IPS DF 6.9 (cell line): Measurements from ENCODE around the gene MSLN.

Source experiments
- DNase-seq: peaks from one replicate; pipeline ENCODE4 v3.0.0-alpha.2; 2013; ENCODE audit warnings: low read depth, low spot score
- H3K27ac ChIP-seq: one replicate; pipeline ENCODE4 v1.5.1; 2013; ENCODE audit warnings: low read length, control low read depth
- H3K27me3 ChIP-seq: 2 replicates; pipeline ENCODE4 v1.6.1; 2013; ENCODE audit warnings: mild to moderate bottlenecking, low read length; ENCODE audit not compliant: control insufficient read depth, insufficient read depth
- H3K36me3 ChIP-seq: 2 replicates; pipeline ENCODE4 v1.6.1; 2013; ENCODE audit warnings: low read length; ENCODE audit not compliant: control insufficient read depth, insufficient read depth
- H3K4me1 ChIP-seq: 2 replicates; pipeline ENCODE4 v1.6.1; 2013; ENCODE audit warnings: low read length; ENCODE audit not compliant: control insufficient read depth, insufficient read depth
- H3K4me3 ChIP-seq: 2 replicates; pipeline ENCODE4 v1.5.1; 2013; ENCODE audit warnings: mild to moderate bottlenecking, low read length
- H3K9me3 ChIP-seq: 2 replicates; pipeline ENCODE4 v1.6.1; 2013; ENCODE audit warnings: low read length, inconsistent platforms; ENCODE audit not compliant: control insufficient read depth, insufficient read depth
- WGBS: extraction: QIAGEN DNeasy Blood & Tissue Kit; methylation state at CpG from one replicate; pipeline ENCODE4 v1.1.7; 2013; ENCODE audit warnings: mixed read lengths, missing lambda C conversion rate; ENCODE audit not compliant: insufficient read length, insufficient coverage; 5-methylcytosine and 5-hydroxymethylcytosine counted together

Gene MSLN

GRCh38 chr16:794091-794822 is 33.7 kb downstream of the MSLN start:
- Histone ChIP-seq H3K27me3 (no peaks in the 10 kb centered on the region), H3K9me3 (no peaks in the 10 kb centered on the region), H3K27ac (no peak overlapping the region), H3K4me3 (no peak overlapping the region), H3K36me3 (peaks cover 38% of the 10 kb centered on the region), H3K4me1 (peaks cover under 1% of the 10 kb centered on the region; the same call in 1 of the 2 replicates)
- DNase-seq: no peak
- no CpG with 5 or more reads among the region's 40 CpGs for WGBS

- Histone ChIP-seq H3K27ac (no peak overlapping the region), H3K4me1 (0 out of 2 replicates have a peak, but pooled peaks cover 1% of the 10 kb centered on the region), H3K36me3 (peaks cover 38% of the 10 kb centered on the region), H3K27me3 (no peaks in the 10 kb centered on the region), H3K4me3 (no peak overlapping the region), H3K9me3 (no peaks in the 10 kb centered on the region)
- no CpG with 5 or more reads among the region's 31 CpGs for whole genome bisulfite sequencing
- DNase-seq: no peak
Measured at GRCh38 chr16:794853-795466, 34.4 kb downstream of the MSLN start.

GRCh38 chr16:795580-796229 is 35.2 kb downstream of the MSLN start:
- WGBS: no CpG with 5 or more reads among the region's 33 CpGs
- Histone ChIP-seq H3K9me3 (no peaks in the 10 kb centered on the region), H3K27ac (no peak overlapping the region), H3K27me3 (no peaks in the 10 kb centered on the region), H3K4me1 (0 out of 2 replicates have a peak, but pooled peaks cover 2% of the 10 kb centered on the region), H3K4me3 (no peak overlapping the region), H3K36me3 (peaks cover 31% of the 10 kb centered on the region)
- no peak for DNase-seq

GRCh38 chr16:796296-797119 is 36.0 kb downstream of the MSLN start:
- Histone ChIP-seq H3K36me3 (peaks cover 23% of the 10 kb centered on the region), H3K27ac (no peak overlapping the region), H3K27me3 (no peaks in the 10 kb centered on the region), H3K4me3 (no peak overlapping the region), H3K9me3 (no peaks in the 10 kb centered on the region), H3K4me1 (peaks cover 4% of the 10 kb centered on the region; the same call in 1 of the 2 replicates)
- no CpG with 5 or more reads among the region's 38 CpGs for WGBS
- DNase-seq: no peak

- H3K27ac ChIP-seq: no peak overlapping the region
- no CpG with 5 or more reads among the region's 2 CpGs for WGBS
Measured at GRCh38 chr16:797120-797420, 36.5 kb downstream of the MSLN start.

GRCh38 chr16:797686-798085 is 37.2 kb downstream of the MSLN start:
- Histone ChIP-seq H3K4me3 (no peak overlapping the region), H3K9me3 (no peaks in the 10 kb centered on the region), H3K27me3 (no peaks in the 10 kb centered on the region; the same call in 1 of the 2 replicates), H3K4me1 (peaks cover 4% of the 10 kb centered on the region; the same call in 1 of the 2 replicates), H3K27ac (no peak overlapping the region), H3K36me3 (peaks cover 12% of the 10 kb centered on the region)
- no peak for DNase-seq
- no CpG with 5 or more reads among the region's 22 CpGs for WGBS

More at GRCh38 chr16:797120-797420, 36.5 kb downstream of the MSLN start:
- no peak for DNase-seq
- H3K4me1 ChIP-seq: peaks cover 4% of the 10 kb centered on the region; the same call in 1 of the 2 replicates
- no peaks in the 10 kb centered on the region; the same call in 1 of the 2 replicates for H3K27me3 ChIP-seq
- H3K36me3 ChIP-seq: peaks cover 17% of the 10 kb centered on the region
- no peaks in the 10 kb centered on the region for H3K9me3 ChIP-seq
- no peak overlapping the region for H3K4me3 ChIP-seq

- Histone ChIP-seq H3K27me3 (no peaks in the 10 kb centered on the region; the same call in 1 of the 2 replicates), H3K4me3 (no peak overlapping the region), H3K9me3 (no peaks in the 10 kb centered on the region), H3K27ac (no peak overlapping the region), H3K36me3 (peaks cover 3% of the 10 kb centered on the region), H3K4me1 (peaks cover 4% of the 10 kb centered on the region; the same call in 1 of the 2 replicates)
- no CpG with 5 or more reads among the region's 19 CpGs for WGBS
- DNase-seq: no peak
Measured at GRCh38 chr16:798666-799065, 38.1 kb downstream of the MSLN start.

- H3K36me3 ChIP-seq: peaks cover 3% of the 10 kb centered on the region
- no CpG with 5 or more reads among the region's 22 CpGs for WGBS
- no peak overlapping the region for H3K27ac ChIP-seq
- peaks cover 4% of the 10 kb centered on the region; the same call in 1 of the 2 replicates for H3K4me1 ChIP-seq
- H3K9me3 ChIP-seq: no peaks in the 10 kb centered on the region
- DNase-seq: no peak
- H3K27me3 ChIP-seq: no peaks in the 10 kb centered on the region; the same call in 1 of the 2 replicates
- no peak overlapping the region for H3K4me3 ChIP-seq
Measured at GRCh38 chr16:799111-799947, 38.8 kb downstream of the MSLN start.

GRCh38 chr16:799948-800833 is 39.7 kb downstream of the MSLN start, which contains the start of gene GNG13:
GNG13 (minus strand) TSS chr16:800734; CDS start chr16:799077, 1,657 bp downstream.
- DNase-seq: no peak
- H3K4me1 ChIP-seq: peaks cover 4% of the 10 kb centered on the region; the same call in 1 of the 2 replicates

More at GRCh38 chr16:799948-800833, 39.7 kb downstream of the MSLN start, which contains the start of gene GNG13:
- Histone ChIP-seq H3K36me3 (peaks cover 3% of the 10 kb centered on the region), H3K27me3 (no peaks in the 10 kb centered on the region; the same call in 1 of the 2 replicates), H3K9me3 (no peaks in the 10 kb centered on the region), H3K4me3 (0 out of 2 replicates have a peak within 1 kb of the TSS, but pooled peaks have one; percentile 1), H3K27ac (no peak within 1 kb of the TSS)
- no CpG with 5 or more reads among the region's 57 CpGs for WGBS
